Mesenchymal stem cell (in vitro differentiated cells and primary cell): ENCODE data around the gene POU2F3.

Experiments used
- DNase-seq: peaks from one replicate; pipeline ENCODE4 v3.0.0-alpha.2; 2013
- H2AFZ ChIP-seq: one replicate; pipeline ENCODE4 v1.6.1; 2013; ENCODE audit warnings: low read depth, mild to moderate bottlenecking, control low read depth, inconsistent platforms, low read length, moderate library complexity
- H2AK5ac ChIP-seq: 2 replicates; pipeline ENCODE4 v1.6.1; 2013; ENCODE audit warnings: low read length, moderate library complexity, mild to moderate bottlenecking, inconsistent platforms; ENCODE audit not compliant: severe bottlenecking
- H2BK120ac ChIP-seq: one replicate; pipeline ENCODE4 v1.6.1; 2013; ENCODE audit warnings: low read depth, mild to moderate bottlenecking, inconsistent platforms, low read length, moderate library complexity
- H2BK12ac ChIP-seq, 2 experiments: one replicate each; pipeline ENCODE4 v1.6.1; 2013; ENCODE audit warnings: inconsistent platforms in 2 of 2, low read length in 2 of 2, mild to moderate bottlenecking in 2 of 2, moderate library complexity in 2 of 2, control low read depth in 1 of 2
- H2BK15ac ChIP-seq: one replicate; pipeline ENCODE4 v1.6.1; 2013; ENCODE audit warnings: mild to moderate bottlenecking, low read depth, inconsistent platforms; ENCODE audit not compliant: poor library complexity, severe bottlenecking
- H2BK5ac ChIP-seq: 2 replicates; pipeline ENCODE4 v1.6.1; 2013; ENCODE audit warnings: low read depth, mild to moderate bottlenecking, low read length, control low read depth, inconsistent platforms; ENCODE audit not compliant: poor library complexity, severe bottlenecking
- H3K14ac ChIP-seq, 2 experiments: one replicate each; pipeline ENCODE4 v1.6.1; 2013; ENCODE audit warnings: inconsistent platforms in 2 of 2, low read length in 2 of 2, control low read depth in 1 of 2, mild to moderate bottlenecking in 1 of 2, moderate library complexity in 1 of 2
- H3K18ac ChIP-seq, 2 experiments: one replicate each; pipeline ENCODE4 v1.6.1; 2013; ENCODE audit warnings: inconsistent platforms in 2 of 2, low read length in 2 of 2, control low read depth in 1 of 2, low read depth in 1 of 2, mild to moderate bottlenecking in 1 of 2
- H3K23ac ChIP-seq, 2 experiments: one replicate each; pipeline ENCODE4 v1.6.1; 2013; ENCODE audit warnings: inconsistent platforms in 2 of 2, low read length in 2 of 2, mild to moderate bottlenecking in 2 of 2, moderate library complexity in 2 of 2, control low read depth in 1 of 2
- H3K27ac ChIP-seq: 2 replicates; pipeline ENCODE4 v1.5.1; 2013; ENCODE audit warnings: mild to moderate bottlenecking, moderate library complexity, low read length, control low read depth, inconsistent platforms; ENCODE audit not compliant: poor library complexity, severe bottlenecking
- H3K27me3 ChIP-seq, 2 experiments: 2 replicates each; pipeline versions ENCODE4 v1.6.1 to v1.7.0; 2013; ENCODE audit warnings: low read length in 2 of 2, mild to moderate bottlenecking in 2 of 2, moderate library complexity in 2 of 2, control low read depth in 1 of 2, inconsistent platforms in 1 of 2; ENCODE audit not compliant: control insufficient read depth in 1 of 2, insufficient read depth in 1 of 2
- H3K36me3 ChIP-seq, 2 experiments: 2 replicates each; pipeline versions ENCODE4 v1.6.1 to v1.7.0; 2013; ENCODE audit warnings: low read length in 2 of 2, control low read depth in 1 of 2, inconsistent platforms in 1 of 2, low read depth in 1 of 2, mild to moderate bottlenecking in 1 of 2; ENCODE audit not compliant: insufficient read depth in 2 of 2, control insufficient read depth in 1 of 2
- H3K4ac ChIP-seq, 2 experiments: one replicate each; pipeline ENCODE4 v1.6.1; 2013; ENCODE audit warnings: inconsistent platforms in 2 of 2, low read length in 2 of 2, mild to moderate bottlenecking in 2 of 2, moderate library complexity in 2 of 2, control low read depth in 1 of 2, low read depth in 1 of 2
- H3K4me1 ChIP-seq: 2 replicates; pipeline ENCODE4 v1.6.1; 2013; ENCODE audit warnings: low read depth, low read length, control low read depth; ENCODE audit not compliant: control insufficient read depth, insufficient read depth
- H3K4me2 ChIP-seq: 2 replicates; pipeline ENCODE4 v1.6.1; 2013; ENCODE audit warnings: low read length, mild to moderate bottlenecking, inconsistent platforms; ENCODE audit not compliant: poor library complexity, severe bottlenecking
- H3K4me3 ChIP-seq, 2 experiments: 2 replicates each; pipeline versions ENCODE4 v1.5.1 to v1.7.0; 2013; ENCODE audit warnings: low read length in 2 of 2, mild to moderate bottlenecking in 2 of 2, control low read depth in 1 of 2, low read depth in 1 of 2; ENCODE audit not compliant: insufficient read depth in 1 of 2
- H3K79me1 ChIP-seq: replicated peaks from 2 replicates; pipeline ENCODE4 v1.6.1; 2013; ENCODE audit warnings: mild to moderate bottlenecking, control low read depth, low read length, inconsistent platforms; ENCODE audit not compliant: poor library complexity, severe bottlenecking
- H3K9ac ChIP-seq: 2 replicates; pipeline ENCODE4 v1.7.0; 2013; ENCODE audit warnings: mild to moderate bottlenecking, low read length, moderate library complexity
- H3K9me3 ChIP-seq: 2 replicates; pipeline ENCODE4 v1.7.0; 2013; ENCODE audit warnings: mild to moderate bottlenecking, low read length; ENCODE audit not compliant: control insufficient read depth
- H4K8ac ChIP-seq: one replicate; pipeline ENCODE4 v1.6.1; 2013; ENCODE audit warnings: inconsistent platforms, mild to moderate bottlenecking, low read length, moderate library complexity
- H4K91ac ChIP-seq: one replicate; pipeline ENCODE4 v1.6.1; 2013; ENCODE audit warnings: mild to moderate bottlenecking, low read length, inconsistent platforms
- WGBS: methylation state at CpG from one replicate; pipeline ENCODE4 v1.1.7; 2013; ENCODE audit warnings: mixed read lengths; 5-methylcytosine and 5-hydroxymethylcytosine counted together

POU2F3 gene

GRCh38 chr11:120195601-120196320 lies 44.2 kb upstream of the POU2F3 start:
- Histone ChIP-seq H3K14ac (no peak overlapping the region), H3K9me3 (no peaks in the 10 kb centered on the region), H2BK12ac (no peak overlapping the region), H3K9ac (no peak overlapping the region), H2BK5ac (no peak overlapping the region), H2AK5ac (no peak overlapping the region), H3K4ac (no peak overlapping the region), H3K23ac (no peak overlapping the region), H3K4me3 (no peak overlapping the region), H2AFZ (no peak overlapping the region), H2BK120ac (no peak overlapping the region), H4K8ac (no peak overlapping the region), H3K79me1 (no peaks in the 10 kb centered on the region), H3K27me3 (peaks cover 9 to 49% of the 10 kb centered on the region in 2 experiments), H2BK15ac (no peak overlapping the region), H4K91ac (no peak overlapping the region), H3K36me3 (no peaks in the 10 kb centered on the region), H3K4me1 (peaks cover 15% of the 10 kb centered on the region), H3K4me2 (no peak overlapping the region), H3K18ac (no peak overlapping the region), H3K27ac (no peak overlapping the region)
- WGBS, result 18% methylated on average over 12 of the region's 13 CpGs
- peak; percentile 46 for DNase-seq

GRCh38 chr11:120196826-120197225 lies 43.1 kb upstream of the POU2F3 start:
- Histone ChIP-seq H2AK5ac (peak overlapping the region; percentile 27), H2BK120ac (no peak overlapping the region), H3K18ac (no peak overlapping the region), H3K4me1 (peaks cover 15% of the 10 kb centered on the region), H3K79me1 (no peaks in the 10 kb centered on the region), H2AFZ (no peak overlapping the region), H3K36me3 (no peaks in the 10 kb centered on the region), H3K4me3 (no peak overlapping the region), H3K4ac (no peak overlapping the region), H3K27me3 (peaks cover 9 to 38% of the 10 kb centered on the region in 2 experiments), H3K27ac (no peak overlapping the region), H3K9me3 (no peaks in the 10 kb centered on the region), H3K4me2 (no peak overlapping the region), H4K91ac (no peak overlapping the region), H3K23ac (no peak overlapping the region), H3K9ac (no peak overlapping the region), H2BK15ac (no peak overlapping the region), H4K8ac (no peak overlapping the region), H2BK5ac (no peak overlapping the region), H2BK12ac (peak overlapping the region in 1 of 2 experiments; percentile 50), H3K14ac (no peak overlapping the region)
- no peak for DNase-seq
- WGBS, result 93% methylated on average over 6 of the region's 6 CpGs

GRCh38 chr11:120197251-120197891 lies 42.6 kb upstream of the POU2F3 start:
- Histone ChIP-seq H4K8ac (no peak overlapping the region), H3K4me2 (peak overlapping the region; percentile 31), H3K4me3 (no peak overlapping the region), H3K14ac (no peak overlapping the region), H3K9me3 (no peaks in the 10 kb centered on the region), H3K18ac (no peak overlapping the region), H3K23ac (no peak overlapping the region), H3K27ac (no peak overlapping the region), H2BK5ac (no peak overlapping the region), H3K79me1 (no peaks in the 10 kb centered on the region), H4K91ac (no peak overlapping the region), H2AK5ac (no peak overlapping the region), H3K4ac (no peak overlapping the region), H3K4me1 (peaks cover 15% of the 10 kb centered on the region), H2AFZ (peak overlapping the region; percentile 39), H3K9ac (peak overlapping the region; percentile 22), H2BK120ac (peak overlapping the region; percentile 78), H2BK15ac (no peak overlapping the region), H3K36me3 (no peaks in the 10 kb centered on the region), H2BK12ac (peak overlapping the region; percentile 34 to 50), H3K27me3 (peaks cover 9 to 38% of the 10 kb centered on the region in 2 experiments)
- WGBS, result 17% methylated on average over 9 of the region's 14 CpGs
- DNase-seq, result no peak

GRCh38 chr11:120197977-120198376 lies 42.0 kb upstream of the POU2F3 start:
- 45% methylated on average over 8 of the region's 9 CpGs for WGBS
- no peak overlapping the region for H3K18ac ChIP-seq

More at GRCh38 chr11:120197977-120198376, 42.0 kb upstream of the POU2F3 start:
- no peaks in the 10 kb centered on the region for H3K9me3 ChIP-seq
- H2BK5ac ChIP-seq, result no peak overlapping the region
- H3K4me1 ChIP-seq, result peaks cover 15% of the 10 kb centered on the region
- H3K14ac ChIP-seq, result no peak overlapping the region
- no peak overlapping the region for H3K4me3 ChIP-seq
- no peak overlapping the region for H4K91ac ChIP-seq
- H3K36me3 ChIP-seq, result no peaks in the 10 kb centered on the region
- H3K79me1 ChIP-seq, result no peaks in the 10 kb centered on the region
- H2AFZ ChIP-seq, result no peak overlapping the region
- H2AK5ac ChIP-seq, result no peak overlapping the region
- H2BK120ac ChIP-seq, result peak overlapping the region; percentile 78
- peaks cover 9 to 35% of the 10 kb centered on the region in 2 experiments for H3K27me3 ChIP-seq
- H2BK15ac ChIP-seq, result no peak overlapping the region
- H3K4me2 ChIP-seq, result no peak overlapping the region
- no peak for DNase-seq
- H3K4ac ChIP-seq, result no peak overlapping the region
- H2BK12ac ChIP-seq, result no peak overlapping the region
- no peak overlapping the region for H4K8ac ChIP-seq
- no peak overlapping the region for H3K27ac ChIP-seq
- no peak overlapping the region for H3K23ac ChIP-seq
- H3K9ac ChIP-seq, result no peak overlapping the region
